H9 (cell line): Measurements from ENCODE around the gene IL32. TPM values are rescaled to one million over a fixed set of nuclear protein-coding genes. Genes with fewer than 3 reads are reported as not detected.
"Not testable (repeated sequence)": the region's sequence is repeated elsewhere in the genome, so short reads cannot be mapped to it uniquely, and the experiment has no call there.

ENCODE experiments used
- DNase-seq: peaks from one replicate; pipeline ENCODE4 v3.0.0-alpha.2; 2017
- H2AFZ ChIP-seq: one replicate; pipeline ENCODE4 v1.6.1; 2013; ENCODE audit warnings: mild to moderate bottlenecking, low read length, control low read depth, moderate library complexity
- H2AK5ac ChIP-seq: 2 replicates; pipeline ENCODE4 v1.6.1; 2013; ENCODE audit warnings: low read length, control low read depth, mixed read lengths; ENCODE audit not compliant: insufficient read length
- H2BK120ac ChIP-seq: one replicate; pipeline ENCODE4 v1.6.1; 2013; ENCODE audit warnings: low read depth, mild to moderate bottlenecking, low read length, control low read depth, inconsistent platforms; ENCODE audit not compliant: poor library complexity, severe bottlenecking
- H2BK12ac ChIP-seq: 2 replicates; pipeline ENCODE4 v1.6.1; 2013; ENCODE audit warnings: low read length, control low read depth, mixed read lengths, low read depth; ENCODE audit not compliant: insufficient read length
- H2BK15ac ChIP-seq: 2 replicates; pipeline ENCODE4 v1.6.1; 2013; ENCODE audit warnings: low read depth, low read length, control low read depth
- H2BK20ac ChIP-seq: one replicate; pipeline ENCODE4 v1.6.1; 2013; ENCODE audit warnings: low read depth, mild to moderate bottlenecking, low read length, control low read depth, inconsistent platforms; ENCODE audit not compliant: poor library complexity, severe bottlenecking
- H2BK5ac ChIP-seq: 2 replicates; pipeline ENCODE4 v1.6.1; 2013; ENCODE audit warnings: low read length, control low read depth, mixed read lengths; ENCODE audit not compliant: insufficient read length
- H3K14ac ChIP-seq: 2 replicates; pipeline ENCODE4 v1.6.1; 2013; ENCODE audit warnings: low read length, control low read depth; ENCODE audit not compliant: insufficient read depth
- H3K18ac ChIP-seq: 2 replicates; pipeline ENCODE4 v1.6.1; 2013; ENCODE audit warnings: low read depth, mild to moderate bottlenecking, mixed read lengths, low read length, control low read depth; ENCODE audit not compliant: insufficient read length
- H3K23ac ChIP-seq: 2 replicates; pipeline ENCODE4 v1.6.1; 2013; ENCODE audit warnings: low read length, control low read depth, mixed read lengths, low read depth; ENCODE audit not compliant: insufficient read length
- H3K23me2 ChIP-seq: 2 replicates; pipeline ENCODE4 v1.6.1; 2013; ENCODE audit warnings: low read depth, mild to moderate bottlenecking, mixed read lengths, low read length, control low read depth; ENCODE audit not compliant: insufficient read length, poor library complexity, severe bottlenecking
- H3K27ac ChIP-seq: 2 replicates; pipeline ENCODE4 v1.5.1; 2013; ENCODE audit warnings: low read length, control low read depth, mixed read lengths, low read depth; ENCODE audit not compliant: insufficient read length
- H3K27me3 ChIP-seq: 2 replicates; pipeline ENCODE4 v1.6.1; 2013; ENCODE audit warnings: low read length, control low read depth, inconsistent platforms; ENCODE audit not compliant: insufficient read depth
- H3K4ac ChIP-seq: 2 replicates; pipeline ENCODE4 v1.6.1; 2013; ENCODE audit warnings: low read depth, mild to moderate bottlenecking, control low read depth, inconsistent platforms, low read length, moderate library complexity
- H3K4me1 ChIP-seq: 2 replicates; pipeline ENCODE4 v1.6.1; 2013; ENCODE audit warnings: low read length, control low read depth, inconsistent platforms; ENCODE audit not compliant: insufficient read depth
- H3K4me2 ChIP-seq: 2 replicates; pipeline ENCODE4 v1.6.1; 2013; ENCODE audit warnings: low read length, control low read depth, mixed read lengths; ENCODE audit not compliant: insufficient read length, insufficient read depth
- H3K56ac ChIP-seq: 2 replicates; pipeline ENCODE4 v1.6.1; 2013; ENCODE audit warnings: low read depth, mild to moderate bottlenecking, mixed read lengths, low read length, control low read depth; ENCODE audit not compliant: insufficient read length
- H3K79me1 ChIP-seq: 2 replicates; pipeline ENCODE4 v1.6.1; 2013; ENCODE audit warnings: low read depth, mild to moderate bottlenecking, moderate library complexity, low read length, control low read depth, inconsistent platforms; ENCODE audit not compliant: insufficient read depth, poor library complexity, severe bottlenecking
- H3K79me2 ChIP-seq: 2 replicates; pipeline ENCODE4 v1.6.1; 2013; ENCODE audit warnings: low read length, control low read depth, inconsistent platforms; ENCODE audit not compliant: insufficient read depth
- H3K9ac ChIP-seq: 2 replicates; pipeline ENCODE4 v1.6.1; 2013; ENCODE audit warnings: low read length, control low read depth, mixed read lengths; ENCODE audit not compliant: insufficient read length; ENCODE audit errors: extremely low read depth
- H3K9me3 ChIP-seq: one replicate; pipeline ENCODE4 v1.6.1; 2013; ENCODE audit warnings: low read depth, low read length, inconsistent platforms; ENCODE audit not compliant: control insufficient read depth
- H3T11ph ChIP-seq: one replicate; pipeline ENCODE4 v1.6.1; 2013; ENCODE audit warnings: mild to moderate bottlenecking, low read length, control low read depth, inconsistent platforms
- H4K20me1 ChIP-seq: one replicate; pipeline ENCODE4 v1.6.1; 2013; ENCODE audit not compliant: control insufficient read depth, insufficient read length, insufficient read depth
- H4K5ac ChIP-seq: 2 replicates; pipeline ENCODE4 v1.6.1; 2013; ENCODE audit warnings: low read depth, mild to moderate bottlenecking, mixed read lengths, low read length, control low read depth; ENCODE audit not compliant: insufficient read length
- H4K8ac ChIP-seq: replicated peaks from 2 replicates; pipeline ENCODE4 v1.6.1; 2013; ENCODE audit warnings: low read length, control low read depth, mixed read lengths, low read depth; ENCODE audit not compliant: insufficient read length
- H4K91ac ChIP-seq: 2 replicates; pipeline ENCODE4 v1.6.1; 2013; ENCODE audit warnings: low read depth, mild to moderate bottlenecking, moderate library complexity, mixed read lengths, low read length, control low read depth; ENCODE audit not compliant: insufficient read length
- H3K27ac Mint-ChIP-seq, 3 experiments: 2 replicates in 2 of 3; 3 replicates in 1 of 3; pipeline ENCODE4 v1.8.0; 2020 to 2021; ENCODE audit warnings: mixed read lengths in 3 of 3, mild to moderate bottlenecking in 1 of 3, moderate library complexity in 1 of 3
- H3K27me3 Mint-ChIP-seq: 2 replicates; pipeline ENCODE4 v1.8.0; 2021; ENCODE audit warnings: low read depth, mild to moderate bottlenecking, moderate library complexity, mixed read lengths
- H3K36me3 Mint-ChIP-seq, 3 experiments: 2 replicates in 2 of 3; 3 replicates in 1 of 3; pipeline ENCODE4 v1.8.0; 2020 to 2021; ENCODE audit warnings: low read depth in 3 of 3, mixed read lengths in 3 of 3; ENCODE audit not compliant: insufficient read depth in 1 of 3
- H3K4me1 Mint-ChIP-seq, 2 experiments: 2 replicates each; pipeline ENCODE4 v1.8.0; 2020; ENCODE audit warnings: mixed read lengths in 2 of 2
- H3K4me3 Mint-ChIP-seq, 2 experiments: 2 replicates in 1 of 2; 3 replicates in 1 of 2; pipeline ENCODE4 v1.8.0; 2020 to 2021; ENCODE audit warnings: mild to moderate bottlenecking in 2 of 2, mixed read lengths in 2 of 2, moderate library complexity in 1 of 2
- H3K9me3 Mint-ChIP-seq, 2 experiments: 2 replicates in 1 of 2; 3 replicates in 1 of 2; pipeline ENCODE4 v1.8.0; 2020; ENCODE audit warnings: mild to moderate bottlenecking in 2 of 2, mixed read lengths in 2 of 2, moderate library complexity in 1 of 2
- WGBS: extraction: QIAGEN DNeasy Blood & Tissue Kit; methylation state at CpG from one replicate; pipeline ENCODE4 v1.1.7; 2013; ENCODE audit warnings: missing lambda C conversion rate, low lambda C conversion rate, mixed read lengths; ENCODE audit not compliant: insufficient read length; ENCODE audit errors: extremely low coverage; 5-methylcytosine and 5-hydroxymethylcytosine counted together
- total RNA-seq: library from RNA; stranded (reverse); gene quantifications from 2 replicates; pipeline ENCODE4 v1.2.1, GENCODE V29; 2021
- TF ChIP-seq, protein P1 (sequence below): fragments of 200-600 bp; sonication (generic); conservative IDR thresholded peaks from 3 replicates; pipeline ENCODE4 v1.8.0; 2021; ENCODE audit warnings: antibody characterized with exemption, mild to moderate bottlenecking

The IL32 gene
- total RNA-seq, 1 experiment from 2014 or later, result 2.0 TPM

DNA sequence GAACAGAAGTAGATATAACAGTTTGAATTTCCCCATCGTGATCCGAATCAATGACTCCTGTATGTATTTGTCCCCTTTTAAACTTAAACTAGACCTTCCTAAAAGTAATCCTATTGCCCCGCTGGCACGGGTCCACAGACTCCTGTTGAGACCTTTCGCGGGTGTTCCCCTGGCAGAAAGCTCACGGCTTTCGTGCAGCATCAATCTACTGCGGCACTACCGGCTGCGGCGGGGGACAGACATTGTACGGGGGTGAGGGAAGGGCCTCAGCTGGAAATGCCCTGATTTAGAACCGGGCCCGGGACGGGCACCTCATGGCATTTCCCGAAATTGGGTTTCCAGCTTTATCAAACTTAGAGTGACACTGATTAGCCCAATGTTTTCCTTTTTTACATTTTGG is 14.6 kb downstream of the IL32 start:
- Histone ChIP-seq H3K4ac (no peak overlapping the region), H2BK5ac (no peak overlapping the region), H3K9ac (no peak overlapping the region), H3K14ac (no peak overlapping the region), H2BK120ac (no peak overlapping the region), H3K27me3 (no peaks in the 10 kb centered on the region), H3K18ac (no peak overlapping the region), H4K5ac (no peak overlapping the region), H3K4me1 (no peaks in the 10 kb centered on the region), H2BK15ac (no peak overlapping the region), H3K56ac (no peak overlapping the region), H2BK20ac (no peak overlapping the region), H4K20me1 (no peaks in the 10 kb centered on the region), H3K9me3 (no peaks in the 10 kb centered on the region), H2BK12ac (no peak overlapping the region), H3K79me1 (no peaks in the 10 kb centered on the region), H3K23me2 (no peaks in the 10 kb centered on the region), H4K8ac (no peak overlapping the region), H3K23ac (no peak overlapping the region), H3K27ac (no peak overlapping the region), H2AFZ (no peak overlapping the region), H4K91ac (no peak overlapping the region), H3T11ph (no peak overlapping the region), H2AK5ac (no peak overlapping the region), H3K4me2 (no peak overlapping the region), H3K79me2 (no peaks in the 10 kb centered on the region)
- TF ChIP-seq, protein P1, sequence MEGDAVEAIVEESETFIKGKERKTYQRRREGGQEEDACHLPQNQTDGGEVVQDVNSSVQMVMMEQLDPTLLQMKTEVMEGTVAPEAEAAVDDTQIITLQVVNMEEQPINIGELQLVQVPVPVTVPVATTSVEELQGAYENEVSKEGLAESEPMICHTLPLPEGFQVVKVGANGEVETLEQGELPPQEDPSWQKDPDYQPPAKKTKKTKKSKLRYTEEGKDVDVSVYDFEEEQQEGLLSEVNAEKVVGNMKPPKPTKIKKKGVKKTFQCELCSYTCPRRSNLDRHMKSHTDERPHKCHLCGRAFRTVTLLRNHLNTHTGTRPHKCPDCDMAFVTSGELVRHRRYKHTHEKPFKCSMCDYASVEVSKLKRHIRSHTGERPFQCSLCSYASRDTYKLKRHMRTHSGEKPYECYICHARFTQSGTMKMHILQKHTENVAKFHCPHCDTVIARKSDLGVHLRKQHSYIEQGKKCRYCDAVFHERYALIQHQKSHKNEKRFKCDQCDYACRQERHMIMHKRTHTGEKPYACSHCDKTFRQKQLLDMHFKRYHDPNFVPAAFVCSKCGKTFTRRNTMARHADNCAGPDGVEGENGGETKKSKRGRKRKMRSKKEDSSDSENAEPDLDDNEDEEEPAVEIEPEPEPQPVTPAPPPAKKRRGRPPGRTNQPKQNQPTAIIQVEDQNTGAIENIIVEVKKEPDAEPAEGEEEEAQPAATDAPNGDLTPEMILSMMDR, result no peak
- no peak for DNase-seq
- H3K9me3 Mint-ChIP-seq, result no peaks in the 10 kb centered on the region
- H3K27me3 Mint-ChIP-seq, result peaks cover 4% of the 10 kb centered on the region
- peaks cover 13 to 15% of the 10 kb centered on the region in 2 experiments for H3K4me1 Mint-ChIP-seq
- WGBS, result no CpG with 5 or more reads among the region's 17 CpGs
- no peak overlapping the region for H3K27ac Mint-ChIP-seq
- peaks cover 0 to 24% (median 3%) of the 10 kb centered on the region in 3 experiments; a peak in 3 of 7 replicates for H3K36me3 Mint-ChIP-seq
- no peak overlapping the region for H3K4me3 Mint-ChIP-seq

DNA sequence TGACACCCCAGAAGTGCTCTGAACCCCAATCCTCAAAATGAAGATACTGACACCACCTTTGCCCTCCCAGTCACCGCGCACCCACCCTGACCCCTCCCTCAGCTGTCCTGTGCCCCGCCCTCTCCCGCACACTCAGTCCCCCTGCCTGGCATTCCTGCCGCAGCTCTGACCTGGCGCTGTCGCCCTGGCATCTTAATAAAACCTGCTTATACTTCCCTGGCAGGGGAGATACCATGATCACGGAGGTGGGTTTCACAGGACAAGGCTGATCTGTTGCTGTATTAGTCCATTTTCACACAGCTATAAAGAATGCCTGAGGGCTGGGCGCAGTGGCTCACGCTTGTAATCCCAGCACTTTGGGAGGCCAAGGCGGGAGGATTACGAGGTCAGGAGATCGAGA is 16.5 kb downstream of the IL32 start:
- not testable (repeated sequence) for H3K23me2 ChIP-seq, H3K4me2 ChIP-seq, H3K4me1 Mint-ChIP-seq, H2AK5ac ChIP-seq, H3K27ac Mint-ChIP-seq, H3K56ac ChIP-seq, H3T11ph ChIP-seq, H2BK5ac ChIP-seq, H4K91ac ChIP-seq, H3K79me2 ChIP-seq, H3K9me3 ChIP-seq, H3K4ac ChIP-seq, H3K27me3 Mint-ChIP-seq, H2BK20ac ChIP-seq, H2BK15ac ChIP-seq, H3K18ac ChIP-seq, H4K8ac ChIP-seq, H4K20me1 ChIP-seq, H3K27me3 ChIP-seq, H4K5ac ChIP-seq, H3K23ac ChIP-seq, H3K79me1 ChIP-seq, H2BK120ac ChIP-seq, H3K9me3 Mint-ChIP-seq, H3K9ac ChIP-seq, H3K4me3 Mint-ChIP-seq, H3K4me1 ChIP-seq, H2BK12ac ChIP-seq, H3K27ac ChIP-seq, H2AFZ ChIP-seq, H3K14ac ChIP-seq, DNase-seq
- WGBS, result no CpG with 5 or more reads among the region's 13 CpGs
- H3K36me3 Mint-ChIP-seq, result peaks cover 0 to 36% (median 3%) of the 10 kb centered on the region in 3 experiments; a peak in 3 of 7 replicates
